PFSK-1 (cell line): ENCODE measurements around the gene SULF2.

Source experiments
- FOXP2 ChIP-seq: optimal IDR thresholded peaks from 2 replicates; pipeline ENCODE3; 2011; ENCODE audit warnings: borderline replicate concordance, control low read depth, inconsistent platforms; ENCODE audit not compliant: insufficient read depth; ENCODE audit errors: extremely low read length, extremely low read depth
- POLR2AphosphoS5 ChIP-seq: IDR thresholded peaks from 2 replicates; pipeline ENCODE4 v1.6.1; 2012; ENCODE audit warnings: low read depth, mild to moderate bottlenecking, control low read depth, low read length, moderate library complexity
- REST ChIP-seq, 2 experiments: IDR thresholded peaks; 2 replicates each; pipeline versions ENCODE4 v1.6.1 to v1.8.0; 2011 to 2012; ENCODE audit warnings: low read depth in 2 of 2, low read length in 2 of 2, control low read depth in 1 of 2, inconsistent platforms in 1 of 2, mild to moderate bottlenecking in 1 of 2, moderate library complexity in 1 of 2; ENCODE audit not compliant: insufficient read depth in 1 of 2
- SIN3A ChIP-seq: IDR thresholded peaks from 2 replicates; pipeline ENCODE4 v1.6.1; 2012; ENCODE audit warnings: mild to moderate bottlenecking, low read length, moderate library complexity, borderline replicate concordance; ENCODE audit not compliant: insufficient read depth
- TAF1 ChIP-seq: IDR thresholded peaks from 2 replicates; pipeline ENCODE4 v1.6.1; 2012; ENCODE audit warnings: low read length, control low read depth, borderline replicate concordance; ENCODE audit not compliant: insufficient read depth

Gene SULF2

GRCh38 chr20:47703748-47704147, 81.5 kb downstream of the SULF2 start:
- TF ChIP-seq FOXP2, result no peak
- TF ChIP-seq TAF1, result no peak
- no peak for TF ChIP-seq POLR2AphosphoS5
- TF ChIP-seq SIN3A, result no peak
- no peak for TF ChIP-seq REST (IDR thresholded peaks at IDR 0.05; ENCODE audit: insufficient read depth in 1 of 2, low read depth in 2 of 2, low read length in 2 of 2)

- TF ChIP-seq FOXP2 (no peak), SIN3A (no peak), TAF1 (no peak), REST (IDR thresholded peaks at IDR 0.05; ENCODE audit: insufficient read depth in 1 of 2, low read depth in 2 of 2, low read length in 2 of 2) (no peak), POLR2AphosphoS5 (no peak)
Measured at GRCh38 chr20:47701612-47702011, 83.7 kb downstream of the SULF2 start.

- TF ChIP-seq REST (IDR thresholded peaks at IDR 0.05; ENCODE audit: insufficient read depth in 1 of 2, low read depth in 2 of 2, low read length in 2 of 2) (no peak), POLR2AphosphoS5 (no peak), SIN3A (no peak), FOXP2 (no peak), TAF1 (no peak)
Measured at GRCh38 chr20:47700327-47700726, 85.0 kb downstream of the SULF2 start.

- TF ChIP-seq SIN3A (no peak), REST (IDR thresholded peaks at IDR 0.05; ENCODE audit: insufficient read depth in 1 of 2, low read depth in 2 of 2, low read length in 2 of 2) (no peak), TAF1 (no peak), POLR2AphosphoS5 (no peak), FOXP2 (no peak)
Measured at GRCh38 chr20:47699818-47700217, 85.5 kb downstream of the SULF2 start.

GRCh38 chr20:47698142-47698541, 87.1 kb downstream of the SULF2 start:
- TF ChIP-seq FOXP2 (no peak), POLR2AphosphoS5 (no peak), TAF1 (no peak), REST (IDR thresholded peaks at IDR 0.05; ENCODE audit: insufficient read depth in 1 of 2, low read depth in 2 of 2, low read length in 2 of 2) (no peak), SIN3A (no peak)
